Ascending aorta (tissue), 2 donors: ENCODE data around the gene LHFPL2. TPM values are rescaled to one million over a fixed set of nuclear protein-coding genes. Genes with fewer than 3 reads are reported as not detected.
"Not testable (repeated sequence)": the region's sequence is repeated elsewhere in the genome, so short reads cannot be mapped to it uniquely, and the experiment has no call there.

Experiments
- DNase-seq, 2 donors: peaks; one replicate each; pipeline ENCODE4 v3.0.0-alpha.2; 2019; ENCODE audit warnings: low spot score in 2 of 2
- H3K27ac ChIP-seq, 2 donors: fragments of 200-600 bp; sonication (generic); one replicate each; pipeline ENCODE4 v1.5.1; 2016 to 2017; ENCODE audit warnings: mild to moderate bottlenecking in 1 of 2
- H3K27me3 ChIP-seq: fragments of 200-600 bp; sonication (generic); one replicate; pipeline ENCODE4 v1.5.1; 2017
- H3K36me3 ChIP-seq, 2 donors: fragments of 200-600 bp; sonication (generic); one replicate each; pipeline ENCODE4 v1.5.1; 2016
- H3K4me1 ChIP-seq, 2 donors: fragments of 200-600 bp; sonication (generic); one replicate each; pipeline ENCODE4 v1.5.1; 2016 to 2017; ENCODE audit warnings: mild to moderate bottlenecking in 1 of 2
- H3K4me3 ChIP-seq, 2 donors: fragments of 200-600 bp; sonication (generic); one replicate each; pipeline ENCODE4 v1.5.1; 2016 to 2017; ENCODE audit warnings: mild to moderate bottlenecking in 1 of 2
- H3K9me3 ChIP-seq, 2 donors: fragments of 200-600 bp; sonication (generic); one replicate each; pipeline ENCODE4 v1.5.1; 2016
- CTCF ChIP-seq, 3 experiments: fragments of 200-600 bp in 2 of 3; fragments of 450-650 bp in 1 of 3; sonication (generic) in 2 of 3; IDR thresholded peaks; one replicate each; pipeline ENCODE4 v1.5.1; 2016 to 2019; ENCODE audit warnings: antibody characterized with exemption in 3 of 3, mild to moderate bottlenecking in 1 of 3, moderate library complexity in 1 of 3
- intact Hi-C: fragments of 100-400 bp; cut with DNase I; formaldehyde crosslinking; loops from one replicate; pipeline ENCODE4 v1.15.1; 2023
- total RNA-seq: library from RNA; depleted of rRNA; stranded (reverse); fragments of >200 nt; gene quantifications from one replicate; pipeline ENCODE4 v1.1.0, GENCODE V29; 2016

The LHFPL2 gene
- total RNA-seq, 1 donor from 2014 or later = 9.7 TPM

DNA sequence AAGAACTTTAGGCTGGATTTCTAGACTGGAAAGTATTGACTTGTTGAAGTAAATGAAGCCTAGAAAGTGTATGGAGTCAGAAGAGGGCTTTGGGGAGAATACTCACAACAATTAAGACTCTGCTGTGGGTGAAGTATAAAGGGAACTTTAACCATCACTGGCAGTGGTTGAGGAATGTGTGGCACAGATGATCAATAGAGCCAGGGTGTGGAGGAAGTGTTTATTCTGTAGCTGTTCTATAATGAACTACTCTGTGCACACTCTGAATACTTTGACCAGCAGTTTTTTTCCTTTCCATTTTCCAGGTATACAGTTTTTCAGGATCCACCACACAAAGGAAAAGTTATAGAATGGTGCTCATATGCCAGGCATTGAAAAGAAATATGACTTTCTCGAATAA, 181.4 kb downstream of the LHFPL2 start:
- Histone ChIP-seq H3K36me3 (no peaks in the 10 kb centered on the region), H3K27ac (no peak overlapping the region), H3K9me3 (no peaks in the 10 kb centered on the region), H3K27me3 (no peaks in the 10 kb centered on the region), H3K4me1 (no peaks in the 10 kb centered on the region), H3K4me3 (no peak overlapping the region)
- intact Hi-C loops = loop anchor here (5.0 kb wide), 4 partner anchors 65 to 665 kb away; partner anchors contain the start of gene LHFPL2
- DNase-seq = no peak
- TF ChIP-seq CTCF (IDR thresholded peaks at IDR 0.05) = no peak

DNA sequence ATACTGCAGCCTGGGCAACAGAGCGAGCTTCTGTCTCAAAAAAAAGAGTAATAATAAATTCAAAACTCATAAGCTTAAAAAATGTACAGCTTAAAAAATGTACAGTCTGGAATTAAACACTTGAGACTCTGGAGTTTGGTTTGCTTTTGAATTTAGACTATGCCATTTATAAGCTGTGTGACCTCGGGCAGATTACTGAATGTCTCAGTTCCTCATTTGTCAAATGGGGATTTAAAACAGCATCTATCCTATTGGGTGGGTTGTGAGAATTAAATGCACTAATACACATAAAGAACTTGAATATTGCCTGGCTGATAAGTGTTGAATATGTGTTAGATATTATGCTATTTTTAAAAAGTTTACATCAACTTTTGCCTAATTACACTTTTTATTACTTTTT, 189.7 kb downstream of the LHFPL2 start:
- intact Hi-C loops = no loop called here
- no peak overlapping the region for H3K4me3 ChIP-seq
- H3K9me3 ChIP-seq = no peaks in the 10 kb centered on the region
- no peak for TF ChIP-seq CTCF (IDR thresholded peaks at IDR 0.05)
- H3K27ac ChIP-seq = no peak overlapping the region
- H3K36me3 ChIP-seq = no peaks in the 10 kb centered on the region
- H3K4me1 ChIP-seq = no peaks in the 10 kb centered on the region
- DNase-seq = no peak
- H3K27me3 ChIP-seq = no peaks in the 10 kb centered on the region

DNA sequence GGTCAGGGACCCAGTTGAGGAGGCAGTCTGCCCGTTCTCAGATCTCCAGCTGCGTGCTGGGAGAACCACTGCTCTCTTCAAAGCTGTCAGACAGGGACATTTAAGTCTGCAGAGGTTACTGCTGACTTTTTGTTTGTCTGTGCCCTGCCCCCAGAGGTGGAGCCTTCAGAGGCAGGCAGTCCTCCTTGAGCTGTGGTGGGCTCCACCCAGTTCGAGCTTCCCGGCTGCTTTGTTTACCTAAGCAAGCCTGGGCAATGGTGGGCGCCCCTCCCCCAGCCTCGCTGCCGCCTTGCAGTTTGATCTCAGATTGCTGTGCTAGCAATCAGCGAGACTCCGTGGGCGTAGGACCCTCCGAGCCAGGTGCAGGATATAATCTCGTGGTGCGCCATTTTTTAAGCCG, 191.1 kb downstream of the LHFPL2 start:
- H3K36me3 ChIP-seq, H3K27ac ChIP-seq, H3K4me1 ChIP-seq, DNase-seq, H3K9me3 ChIP-seq, H3K27me3 ChIP-seq, H3K4me3 ChIP-seq, intact Hi-C loops: not testable (repeated sequence)

DNA sequence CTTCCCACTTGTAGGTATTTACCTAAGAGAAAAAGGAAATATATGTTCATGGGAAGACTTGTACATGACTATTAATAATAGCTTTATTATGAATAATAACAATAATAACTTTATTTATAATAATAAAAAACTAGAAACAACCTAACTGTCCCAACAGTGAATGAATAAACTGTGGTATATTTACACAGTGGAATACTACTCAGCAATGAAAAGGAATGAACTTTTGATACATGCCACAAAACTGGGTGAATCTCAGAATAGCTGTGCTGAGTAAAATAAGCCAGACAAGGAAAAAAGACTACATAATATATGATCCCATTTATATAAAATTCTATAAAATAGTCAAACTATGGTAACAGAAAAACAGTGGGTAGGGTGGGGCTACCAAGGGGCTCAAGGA, 199.5 kb downstream of the LHFPL2 start:
- H3K27ac ChIP-seq = no peak overlapping the region
- no peak overlapping the region for H3K4me3 ChIP-seq
- TF ChIP-seq CTCF (IDR thresholded peaks at IDR 0.05) = no peak
- intact Hi-C loops = no loop called here
- H3K27me3 ChIP-seq = no peaks in the 10 kb centered on the region
- no peaks in the 10 kb centered on the region for H3K9me3 ChIP-seq
- no peak for DNase-seq
- no peaks in the 10 kb centered on the region for H3K4me1 ChIP-seq
- peaks cover 0 to 13% of the 10 kb centered on the region in 2 donors for H3K36me3 ChIP-seq

DNA sequence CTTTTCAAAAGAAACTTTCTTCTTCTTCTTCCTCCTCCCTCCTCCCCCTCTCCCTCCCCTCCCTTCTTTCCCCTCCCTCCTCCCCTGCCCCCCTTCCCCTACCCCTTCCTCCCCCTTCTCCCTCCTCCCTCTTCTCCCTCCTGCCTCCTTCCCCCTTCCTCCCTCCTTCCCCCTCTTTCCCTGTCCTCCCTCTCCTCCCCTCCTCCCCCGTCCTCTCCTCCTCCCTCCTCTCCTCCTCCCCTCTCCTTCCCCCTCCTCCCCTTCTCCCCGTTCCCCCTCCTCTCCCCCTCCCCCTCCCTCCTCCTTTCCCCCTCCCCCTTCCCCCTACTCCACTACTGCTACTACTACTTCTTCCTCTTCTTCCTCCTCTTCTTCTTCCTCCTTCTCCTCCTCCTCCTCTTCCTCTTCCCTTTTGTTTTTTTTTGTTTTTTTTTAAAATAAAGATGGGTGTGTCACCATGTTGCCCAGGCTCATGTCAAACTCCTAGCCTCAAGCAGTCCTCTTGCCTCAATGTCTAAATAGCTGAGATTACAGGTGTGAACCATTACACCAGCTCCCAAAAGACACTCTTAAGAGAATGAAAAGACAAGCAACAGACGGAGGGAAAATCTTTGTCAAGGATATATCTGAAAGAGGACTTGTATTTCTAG, 200.7 kb downstream of the LHFPL2 start:
- Histone ChIP-seq H3K36me3 (peaks cover 0 to 13% of the 10 kb centered on the region in 2 donors), H3K9me3 (no peaks in the 10 kb centered on the region), H3K27ac (no peak overlapping the region), H3K4me3 (no peak overlapping the region), H3K4me1 (no peaks in the 10 kb centered on the region), H3K27me3 (no peaks in the 10 kb centered on the region)
- intact Hi-C loops = no loop called here
- no peak for DNase-seq
- TF ChIP-seq CTCF (IDR thresholded peaks at IDR 0.05) = no peak
